OCI-LY7 (cell line): ENCODE results near the gene ACAN. TPM values are rescaled to one million over a fixed set of nuclear protein-coding genes. Genes with fewer than 3 reads are reported as not detected.

Experiments used
- BruUV-seq: library from RNA; stranded (reverse); fragments of 400-500 nt; replicated peaks from 2 replicates; lab custom pipeline; 2021; lab: Mats Ljungman, UMichigan
- CTCF ChIA-PET: fragments of 300-600 bp; sonication (Branson Sonifier 250); formaldehyde crosslinking; loops from one replicate; lab custom pipeline; 2022; ENCODE audit warnings: antibody characterized with exemption; ENCODE audit not compliant: unreplicated experiment; lab: Charles Lee
- POLR2A ChIA-PET: fragments of 300-600 bp; sonication (Branson Sonifier 250); formaldehyde crosslinking; loops from one replicate; lab custom pipeline; 2022; ENCODE audit warnings: antibody characterized with exemption; lab: Charles Lee
- DNase-seq: peaks from one replicate; pipeline ENCODE4 v3.0.0-alpha.2; 2015; ENCODE audit warnings: low spot score
- H2AFZ ChIP-seq: fragments of 200-600 bp; sonication (generic), shearing (Covaris generic); 2 replicates; pipeline ENCODE4 v1.6.1; 2014; ENCODE audit warnings: mild to moderate bottlenecking, antibody characterized with exemption, low read length, moderate library complexity
- H3K27ac ChIP-seq: fragments of 200-600 bp; sonication (generic); 2 replicates; pipeline ENCODE4 v1.5.1; 2014; ENCODE audit warnings: mixed run types, low read depth, mild to moderate bottlenecking, moderate library complexity, low read length, inconsistent platforms; ENCODE audit not compliant: poor library complexity, severe bottlenecking
- H3K36me3 ChIP-seq: fragments of 200-600 bp; sonication (generic); 2 replicates; pipeline ENCODE4 v1.6.1; 2014; ENCODE audit warnings: mild to moderate bottlenecking, antibody characterized with exemption, low read length, moderate library complexity, mixed read lengths; ENCODE audit not compliant: insufficient read depth
- H3K4me1 ChIP-seq: fragments of 200-600 bp; sonication (generic); 2 replicates; pipeline ENCODE4 v1.5.1; 2014; ENCODE audit warnings: mild to moderate bottlenecking, low read length; ENCODE audit not compliant: insufficient read depth, poor library complexity, severe bottlenecking
- H3K4me2 ChIP-seq: fragments of 200-600 bp; sonication (generic); 2 replicates; pipeline ENCODE4 v1.6.1; 2014; ENCODE audit warnings: mild to moderate bottlenecking, low read length
- H3K4me3 ChIP-seq: fragments of 200-600 bp; sonication (generic); 2 replicates; pipeline ENCODE4 v1.5.1; 2014; ENCODE audit warnings: mild to moderate bottlenecking, low read depth, low read length; ENCODE audit not compliant: poor library complexity, severe bottlenecking
- H3K79me2 ChIP-seq: fragments of 200-600 bp; sonication (generic); 2 replicates; pipeline ENCODE4 v1.6.1; 2016; ENCODE audit warnings: low read depth, mild to moderate bottlenecking, low read length, moderate library complexity, mixed read lengths; ENCODE audit not compliant: insufficient read depth
- H3K9me2 ChIP-seq: fragments of 200-600 bp; sonication (generic); 2 replicates; pipeline ENCODE4 v1.6.1; 2016; ENCODE audit warnings: mild to moderate bottlenecking, low read length, mixed read lengths; ENCODE audit not compliant: insufficient read depth
- H3K9me3 ChIP-seq: fragments of 200-600 bp; sonication (generic); 2 replicates; pipeline ENCODE4 v1.6.1; 2014; ENCODE audit warnings: mild to moderate bottlenecking, mixed run types, low read length, mixed read lengths
- H4K20me1 ChIP-seq: fragments of 200-600 bp; sonication (generic); 2 replicates; pipeline ENCODE4 v1.6.1; 2014; ENCODE audit warnings: mild to moderate bottlenecking, antibody characterized with exemption, low read length, moderate library complexity, mixed read lengths; ENCODE audit not compliant: insufficient read depth
- CTCF ChIP-seq: fragments of 200-600 bp; sonication (generic); conservative IDR thresholded peaks from 2 replicates; pipeline ENCODE4 v1.5.1; 2014; ENCODE audit warnings: mild to moderate bottlenecking, antibody characterized with exemption, low read length, moderate library complexity, mixed read lengths
- EZH2phosphoT487 ChIP-seq: fragments of 200-600 bp; sonication (generic); IDR thresholded peaks from 2 replicates; pipeline ENCODE4 v1.6.1; 2018; ENCODE audit warnings: low read depth, borderline replicate concordance, mild to moderate bottlenecking, mixed run types, antibody characterized with exemption, low read length, moderate library complexity, mixed read lengths
- intact Hi-C: fragments of 100-400 bp; cut with micrococcal nuclease; formaldehyde crosslinking; loops from one replicate; pipeline ENCODE4 v1.10.0; 2022; ENCODE audit not compliant: unreplicated experiment
- total RNA-seq, 2 experiments: library from RNA; depleted of rRNA in 1 of 2; stranded (reverse); fragments of >200 nt in 1 of 2; shearing (Covaris generic) in 1 of 2; gene quantifications; 2 replicates each; pipeline ENCODE4 v1.2.3, GENCODE V29; 2014 to 2022

The ACAN gene
- total RNA-seq, 2 experiments from 2014 or later = not detected

DNA sequence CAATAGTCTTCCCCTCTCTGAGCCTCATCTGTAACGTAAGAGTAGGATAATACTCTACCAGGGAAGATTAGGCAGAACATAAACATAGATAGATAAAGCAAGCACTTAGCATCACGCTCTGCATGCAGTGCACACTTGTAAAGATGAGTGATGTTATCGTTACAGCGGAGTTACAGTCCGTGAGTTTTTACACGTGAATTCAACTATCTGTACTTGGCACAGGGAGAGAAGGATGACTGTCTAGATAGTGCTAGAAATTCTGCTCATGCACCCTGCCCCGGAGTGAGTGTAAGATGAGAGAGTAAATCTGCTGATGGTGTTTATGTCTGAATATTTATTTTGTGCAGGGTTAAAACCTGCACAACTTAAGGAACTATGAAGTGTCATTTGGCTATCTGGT is 56.3 kb downstream of the ACAN start:
- Histone ChIP-seq H2AFZ (no peak overlapping the region), H4K20me1 (no peaks in the 10 kb centered on the region), H3K9me2 (no peaks in the 10 kb centered on the region), H3K4me2 (no peak overlapping the region), H3K4me1 (no peaks in the 10 kb centered on the region), H3K4me3 (no peak overlapping the region), H3K9me3 (0 out of 2 replicates have a peak, but pooled peaks cover 4% of the 10 kb centered on the region), H3K36me3 (no peaks in the 10 kb centered on the region), H3K79me2 (no peaks in the 10 kb centered on the region), H3K27ac (no peak overlapping the region)
- no peak for DNase-seq
- intact Hi-C loops = no loop called here
- TF ChIP-seq CTCF (no peak), EZH2phosphoT487 (no peak)
- ChIA-PET CTCF (no interaction called here), POLR2A (no interaction called here)
- no TSS peak for BruUV-seq

DNA sequence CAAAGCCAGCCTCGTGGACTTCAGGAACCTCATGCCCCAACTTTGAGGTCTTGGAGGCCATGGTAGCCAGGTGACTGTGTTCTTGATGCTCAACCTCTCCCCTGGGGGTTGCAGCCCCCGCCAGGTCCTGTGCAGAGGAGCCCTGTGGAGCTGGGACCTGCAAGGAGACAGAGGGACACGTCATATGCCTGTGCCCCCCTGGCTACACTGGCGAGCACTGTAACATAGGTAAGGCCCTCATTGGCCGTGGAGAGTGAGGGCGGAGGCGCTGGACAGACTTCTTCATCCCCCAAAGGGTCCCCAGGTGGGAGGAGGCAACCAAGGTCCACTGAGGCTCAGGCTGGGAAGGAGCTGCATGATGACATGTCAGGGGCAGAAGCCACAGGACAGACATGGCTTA is 57.0 kb downstream of the ACAN start:
- POLR2A ChIA-PET = no interaction called here
- no peak overlapping the region for H2AFZ ChIP-seq
- no peaks in the 10 kb centered on the region for H3K4me1 ChIP-seq

DNA sequence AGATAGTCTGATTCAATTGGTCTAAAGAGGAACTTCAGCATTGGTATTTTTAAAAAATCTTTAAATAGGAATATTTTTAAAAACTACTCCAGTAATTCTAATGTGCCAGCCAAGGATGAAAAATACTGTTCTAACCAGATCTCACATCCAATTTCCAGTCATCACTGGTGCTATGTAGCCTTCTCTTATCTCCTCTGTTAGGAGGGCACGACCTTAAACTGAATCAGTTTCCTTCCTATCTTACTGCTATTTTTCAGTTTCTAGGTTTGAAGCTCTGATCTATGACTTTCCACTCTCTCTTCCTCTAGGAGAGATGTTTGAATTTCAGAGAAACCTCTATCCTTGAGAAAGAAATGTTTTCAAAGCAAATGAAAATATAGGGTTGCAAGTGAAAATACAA is 60.2 kb downstream of the ACAN start:
- ChIA-PET POLR2A (no interaction called here), CTCF (no interaction called here)
- BruUV-seq = no TSS peak
- no peaks in the 10 kb centered on the region for H3K79me2 ChIP-seq
- no peak overlapping the region for H3K4me2 ChIP-seq
- no peaks in the 10 kb centered on the region for H4K20me1 ChIP-seq
- TF ChIP-seq EZH2phosphoT487 = no peak
- intact Hi-C loops = no loop called here
- no peaks in the 10 kb centered on the region for H3K9me2 ChIP-seq
- no peaks in the 10 kb centered on the region for H3K9me3 ChIP-seq
- no peak overlapping the region for H3K4me3 ChIP-seq
- H3K27ac ChIP-seq = no peak overlapping the region
- no peak overlapping the region for H2AFZ ChIP-seq
- no peaks in the 10 kb centered on the region for H3K36me3 ChIP-seq
- H3K4me1 ChIP-seq = no peaks in the 10 kb centered on the region
- no peak for DNase-seq

More for the DNA sequence above, 57.0 kb downstream of the ACAN start:
- no peak for DNase-seq
- Histone ChIP-seq H3K9me2 (no peaks in the 10 kb centered on the region), H3K4me3 (no peak overlapping the region), H4K20me1 (no peaks in the 10 kb centered on the region), H3K36me3 (no peaks in the 10 kb centered on the region), H3K4me2 (no peak overlapping the region), H3K27ac (no peak overlapping the region), H3K79me2 (no peaks in the 10 kb centered on the region), H3K9me3 (0 out of 2 replicates have a peak, but pooled peaks cover 4% of the 10 kb centered on the region)
- no peak for TF ChIP-seq CTCF
- no peak for TF ChIP-seq EZH2phosphoT487
- CTCF ChIA-PET = no interaction called here
- intact Hi-C loops = no loop called here
- BruUV-seq = no TSS peak
